ENCODE data around the gene IFNA16. TPM values are rescaled to one million over a fixed set of nuclear protein-coding genes. Genes with fewer than 3 reads are reported as not detected.
"Not testable (repeated sequence)": the region's sequence is repeated elsewhere in the genome, so short reads cannot be mapped to it uniquely, and the experiment has no call there.

The IFNA16 gene
- not detected in 2 replicates for total RNA-seq

GRCh38 chr9:21217211-21217610, at the start of gene IFNA16:
Gene IFNA16 (minus strand): TSS chr9:21217311. CDS start chr9:21217305, 6 bp downstream.
- not testable (repeated sequence) for DNase-seq (ENCODE audit: low read depth)

GRCh38 chr9:21265421-21266189, 48.5 kb upstream of the IFNA16 start:
- DNase-seq (ENCODE audit: low read depth): no peak
- no peak for TF ChIP-seq CTCF (IDR thresholded peaks at IDR 0.05; ENCODE audit: insufficient read depth, low read depth, low read length)
- no peak overlapping the region for H3K4me3 ChIP-seq (ENCODE audit: low read depth, low read length)

More at GRCh38 chr9:21217211-21217610, at the start of gene IFNA16:
- H3K4me3 ChIP-seq (ENCODE audit: low read depth, low read length): not testable (repeated sequence)

- no peak overlapping the region for H3K4me3 ChIP-seq (ENCODE audit: low read depth, low read length)
- no peak for DNase-seq (ENCODE audit: low read depth)
Observed at GRCh38 chr9:21255538-21256212, 38.6 kb upstream of the IFNA16 start.

GRCh38 chr9:21252721-21253547, 35.8 kb upstream of the IFNA16 start:
- peak; percentile 26 for DNase-seq (ENCODE audit: low read depth)
- TF ChIP-seq CTCF (IDR thresholded peaks at IDR 0.05; ENCODE audit: insufficient read depth, low read depth, low read length): peak; percentile 51
- H3K4me3 ChIP-seq (ENCODE audit: low read depth, low read length): no peak overlapping the region

More at GRCh38 chr9:21255538-21256212, 38.6 kb upstream of the IFNA16 start:
- TF ChIP-seq CTCF (IDR thresholded peaks at IDR 0.05; ENCODE audit: insufficient read depth, low read depth, low read length): no peak

GRCh38 chr9:21251638-21252037, 34.5 kb upstream of the IFNA16 start:
- H3K4me3 ChIP-seq (ENCODE audit: low read depth, low read length): no peak overlapping the region
- TF ChIP-seq CTCF (IDR thresholded peaks at IDR 0.05; ENCODE audit: insufficient read depth, low read depth, low read length): no peak
- DNase-seq (ENCODE audit: low read depth): no peak

- TF ChIP-seq CTCF (IDR thresholded peaks at IDR 0.05; ENCODE audit: insufficient read depth, low read depth, low read length): no peak
- H3K4me3 ChIP-seq (ENCODE audit: low read depth, low read length): no peak overlapping the region
Observed at GRCh38 chr9:21251190-21251589, 34.1 kb upstream of the IFNA16 start.

GRCh38 chr9:21244836-21245235, 27.7 kb upstream of the IFNA16 start:
- no peak for TF ChIP-seq CTCF (IDR thresholded peaks at IDR 0.05; ENCODE audit: insufficient read depth, low read depth, low read length)
- no peak overlapping the region for H3K4me3 ChIP-seq (ENCODE audit: low read depth, low read length)
- DNase-seq (ENCODE audit: low read depth): no peak

More at GRCh38 chr9:21251190-21251589, 34.1 kb upstream of the IFNA16 start:
- no peak for DNase-seq (ENCODE audit: low read depth)

Data from fibroblast of villous mesenchyme (primary cell).